ENCODE measurements around the gene INO80C.

The INO80C gene

GRCh38 chr18:35497370-35498197, at the start of gene INO80C:
INO80C (minus strand) TSS chr18:35497960; CDS start chr18:35497874, 86 bp downstream.
- DNase-seq (ENCODE audit: low spot score), result peak; percentile 95

- DNase-seq (ENCODE audit: low spot score), result no peak
Observed at GRCh38 chr18:35547008-35547605, 49.3 kb upstream of the INO80C start.

GRCh38 chr18:35542356-35542755, 44.6 kb upstream of the INO80C start:
- no peak for DNase-seq (ENCODE audit: low spot score)

GRCh38 chr18:35535297-35535696, 37.5 kb upstream of the INO80C start:
- no peak for DNase-seq (ENCODE audit: low spot score)

GRCh38 chr18:35533916-35534405, 36.2 kb upstream of the INO80C start:
- DNase-seq (ENCODE audit: low spot score), result no peak

GRCh38 chr18:35528749-35529274, 31.1 kb upstream of the INO80C start:
- DNase-seq (ENCODE audit: low spot score), result no peak

GRCh38 chr18:35526495-35527059, 28.8 kb upstream of the INO80C start:
- no peak for DNase-seq (ENCODE audit: low spot score)

- DNase-seq (ENCODE audit: low spot score), result no peak
Observed at GRCh38 chr18:35525795-35526494, 28.2 kb upstream of the INO80C start.

GRCh38 chr18:35524226-35524625, 26.5 kb upstream of the INO80C start:
- DNase-seq (ENCODE audit: low spot score), result no peak

GRCh38 chr18:35522130-35522959, 24.6 kb upstream of the INO80C start:
- DNase-seq (ENCODE audit: low spot score), result no peak

GRCh38 chr18:35521133-35521532, 23.4 kb upstream of the INO80C start:
- no peak for DNase-seq (ENCODE audit: low spot score)

GRCh38 chr18:35519148-35519899, 21.6 kb upstream of the INO80C start:
- no peak for DNase-seq (ENCODE audit: low spot score)

GRCh38 chr18:35517715-35518114, 20.0 kb upstream of the INO80C start:
- no peak for DNase-seq (ENCODE audit: low spot score)

GRCh38 chr18:35516789-35517188, 19.0 kb upstream of the INO80C start:
- no peak for DNase-seq (ENCODE audit: low spot score)

GRCh38 chr18:35516351-35516750, 18.6 kb upstream of the INO80C start:
- DNase-seq (ENCODE audit: low spot score), result no peak

GRCh38 chr18:35515460-35516130, 17.8 kb upstream of the INO80C start:
- DNase-seq (ENCODE audit: low spot score), result no peak

- no peak for DNase-seq (ENCODE audit: low spot score)
Observed at GRCh38 chr18:35514752-35515459, 17.1 kb upstream of the INO80C start.

GRCh38 chr18:35514283-35514682, 16.5 kb upstream of the INO80C start:
- no peak for DNase-seq (ENCODE audit: low spot score)

Measured in AG08396 (cell line).